GM23338 (cell line): ENCODE results near the gene ZNF12.

ENCODE experiments used
- CTCF ChIP-seq, 2 experiments: fragments of 200-600 bp in 1 of 2; sonication (generic) in 1 of 2; conservative IDR thresholded peaks; 2 replicates each; pipeline versions ENCODE4 v1.5.1 to v1.6.1; 2016 to 2017; ENCODE audit warnings: antibody characterized with exemption in 2 of 2, low read depth in 2 of 2, mild to moderate bottlenecking in 2 of 2, moderate library complexity in 1 of 2
- EZH2phosphoT487 ChIP-seq: fragments of 200-600 bp; sonication (generic); IDR thresholded peaks from one replicate; pipeline ENCODE4 v1.8.1; 2018; ENCODE audit warnings: antibody characterized with exemption; ENCODE audit not compliant: unreplicated experiment
- POLR2AphosphoS5 ChIP-seq: IDR thresholded peaks from 2 replicates; pipeline ENCODE4 v1.6.1; 2016; ENCODE audit warnings: antibody characterized with exemption, low read depth
- TF ChIP-seq, protein P1 (sequence below): IDR thresholded peaks from 2 replicates; pipeline ENCODE4 v1.6.1; 2016; ENCODE audit warnings: antibody characterized with exemption
- TF ChIP-seq, protein P2 (sequence below): IDR thresholded peaks from one replicate; pipeline ENCODE4 v1.6.1; 2018; ENCODE audit warnings: antibody characterized with exemption; ENCODE audit not compliant: unreplicated experiment

- TF ChIP-seq CTCF (conservative IDR thresholded peaks at IDR 0.05; ENCODE audit: low read depth in 2 of 2) (no peak), POLR2AphosphoS5 (no peak), EZH2phosphoT487 (no peak)
- TF ChIP-seq, protein P1, sequence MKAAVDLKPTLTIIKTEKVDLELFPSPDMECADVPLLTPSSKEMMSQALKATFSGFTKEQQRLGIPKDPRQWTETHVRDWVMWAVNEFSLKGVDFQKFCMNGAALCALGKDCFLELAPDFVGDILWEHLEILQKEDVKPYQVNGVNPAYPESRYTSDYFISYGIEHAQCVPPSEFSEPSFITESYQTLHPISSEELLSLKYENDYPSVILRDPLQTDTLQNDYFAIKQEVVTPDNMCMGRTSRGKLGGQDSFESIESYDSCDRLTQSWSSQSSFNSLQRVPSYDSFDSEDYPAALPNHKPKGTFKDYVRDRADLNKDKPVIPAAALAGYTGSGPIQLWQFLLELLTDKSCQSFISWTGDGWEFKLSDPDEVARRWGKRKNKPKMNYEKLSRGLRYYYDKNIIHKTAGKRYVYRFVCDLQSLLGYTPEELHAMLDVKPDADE, result no peak
- TF ChIP-seq, protein P2, sequence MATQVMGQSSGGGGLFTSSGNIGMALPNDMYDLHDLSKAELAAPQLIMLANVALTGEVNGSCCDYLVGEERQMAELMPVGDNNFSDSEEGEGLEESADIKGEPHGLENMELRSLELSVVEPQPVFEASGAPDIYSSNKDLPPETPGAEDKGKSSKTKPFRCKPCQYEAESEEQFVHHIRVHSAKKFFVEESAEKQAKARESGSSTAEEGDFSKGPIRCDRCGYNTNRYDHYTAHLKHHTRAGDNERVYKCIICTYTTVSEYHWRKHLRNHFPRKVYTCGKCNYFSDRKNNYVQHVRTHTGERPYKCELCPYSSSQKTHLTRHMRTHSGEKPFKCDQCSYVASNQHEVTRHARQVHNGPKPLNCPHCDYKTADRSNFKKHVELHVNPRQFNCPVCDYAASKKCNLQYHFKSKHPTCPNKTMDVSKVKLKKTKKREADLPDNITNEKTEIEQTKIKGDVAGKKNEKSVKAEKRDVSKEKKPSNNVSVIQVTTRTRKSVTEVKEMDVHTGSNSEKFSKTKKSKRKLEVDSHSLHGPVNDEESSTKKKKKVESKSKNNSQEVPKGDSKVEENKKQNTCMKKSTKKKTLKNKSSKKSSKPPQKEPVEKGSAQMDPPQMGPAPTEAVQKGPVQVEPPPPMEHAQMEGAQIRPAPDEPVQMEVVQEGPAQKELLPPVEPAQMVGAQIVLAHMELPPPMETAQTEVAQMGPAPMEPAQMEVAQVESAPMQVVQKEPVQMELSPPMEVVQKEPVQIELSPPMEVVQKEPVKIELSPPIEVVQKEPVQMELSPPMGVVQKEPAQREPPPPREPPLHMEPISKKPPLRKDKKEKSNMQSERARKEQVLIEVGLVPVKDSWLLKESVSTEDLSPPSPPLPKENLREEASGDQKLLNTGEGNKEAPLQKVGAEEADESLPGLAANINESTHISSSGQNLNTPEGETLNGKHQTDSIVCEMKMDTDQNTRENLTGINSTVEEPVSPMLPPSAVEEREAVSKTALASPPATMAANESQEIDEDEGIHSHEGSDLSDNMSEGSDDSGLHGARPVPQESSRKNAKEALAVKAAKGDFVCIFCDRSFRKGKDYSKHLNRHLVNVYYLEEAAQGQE, result no peak
Measured at GRCh38 chr7:6639032-6639431, 67.7 kb downstream of the ZNF12 start.
